NCI-H526 (cell line): Measurements from ENCODE around the gene STUB1.

ENCODE experiments used
- DNase-seq, 2 experiments: peaks; one replicate each; lab custom pipeline; 2025; lab: John Stamatoyannopoulos, UW

Gene STUB1

DNA sequence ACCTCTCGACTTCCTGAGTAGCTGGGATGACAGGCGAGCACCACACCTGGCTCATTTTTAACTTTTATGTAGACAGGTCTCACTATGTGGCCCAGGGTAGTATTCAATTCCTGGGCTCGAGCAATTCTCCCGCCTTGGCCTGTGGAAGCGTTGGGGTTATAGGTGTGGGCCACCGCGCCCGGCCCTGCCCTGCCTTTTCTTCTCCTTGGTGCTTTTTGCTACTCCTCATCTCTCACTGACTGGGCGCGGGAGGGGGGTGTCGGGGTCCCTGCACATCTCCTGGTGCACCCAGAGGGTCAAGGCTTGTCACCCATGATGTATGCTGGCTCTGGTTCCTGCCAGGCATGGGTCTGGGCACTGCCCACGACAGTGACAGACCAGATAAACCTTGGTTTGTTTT, 35.7 kb upstream of the STUB1 start:
- no peak for DNase-seq

GRCh38 chr16:645852-646678, 34.1 kb upstream of the STUB1 start:
- no peak for DNase-seq

DNA sequence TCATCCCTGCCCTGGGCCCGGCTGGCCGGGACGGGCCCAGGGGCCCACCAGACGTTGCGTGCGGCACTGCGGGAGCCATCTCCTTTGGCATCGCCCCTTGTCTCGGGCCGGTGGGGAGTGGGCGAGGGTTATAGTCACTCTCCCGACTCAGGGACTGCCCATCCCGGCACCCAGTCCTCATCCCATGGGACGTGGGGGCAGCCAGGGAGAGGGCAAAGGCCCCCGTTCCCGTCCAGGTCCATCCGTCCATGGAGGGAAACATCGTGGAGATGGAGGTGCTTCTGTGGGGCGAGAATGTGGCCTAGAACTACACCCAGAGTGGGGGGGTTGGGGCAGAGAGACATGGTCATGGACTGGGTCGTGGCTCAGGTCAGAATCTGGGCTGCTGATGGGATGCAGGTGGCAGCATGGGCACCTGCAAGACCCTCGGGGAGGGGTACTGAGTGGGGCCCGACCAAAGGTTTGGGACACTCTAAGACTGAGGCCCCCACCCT, 33.5 kb upstream of the STUB1 start:
- no peak for DNase-seq

- DNase-seq = no peak
Observed at GRCh38 chr16:647173-647902, 32.9 kb upstream of the STUB1 start.

GRCh38 chr16:648071-648780, 32.0 kb upstream of the STUB1 start:
- peak in 1 of 2 experiments; percentile 71 for DNase-seq

- DNase-seq = peak; percentile 74 to 93
Observed at GRCh38 chr16:648781-649589, 31.2 kb upstream of the STUB1 start, which contains the start of gene WDR90. WDR90 (plus strand) TSS chr16:649365; CDS start chr16:649417, 52 bp downstream.

GRCh38 chr16:649631-650030, 30.6 kb upstream of the STUB1 start:
- DNase-seq = peak in 1 of 2 experiments; percentile 20

- no peak for DNase-seq
Observed at GRCh38 chr16:651844-652243, 28.4 kb upstream of the STUB1 start.

- no peak for DNase-seq
Observed at GRCh38 chr16:652454-653305, 27.5 kb upstream of the STUB1 start.

DNA sequence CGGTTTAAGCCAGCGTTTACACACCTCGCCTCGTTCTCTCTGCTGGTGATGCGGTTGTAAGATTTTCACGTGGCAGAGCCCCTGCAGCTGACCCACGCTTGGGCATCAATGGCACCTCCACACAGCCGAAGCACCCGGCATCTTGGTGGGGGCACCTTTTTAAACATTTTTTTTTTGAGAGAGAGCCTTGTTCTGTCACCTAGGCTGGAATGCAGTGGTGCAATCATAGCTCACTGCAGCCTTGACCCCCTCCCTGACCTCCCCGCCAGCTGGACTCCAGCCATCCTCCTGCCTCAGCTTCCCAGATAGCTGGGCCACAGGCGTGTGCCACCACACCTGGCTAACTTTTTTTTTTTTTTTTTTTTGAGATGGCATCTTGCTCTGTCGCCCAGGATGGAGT, 26.2 kb upstream of the STUB1 start:
- DNase-seq = no peak

- no peak for DNase-seq
Observed at GRCh38 chr16:657487-657886, 22.7 kb upstream of the STUB1 start.

DNA sequence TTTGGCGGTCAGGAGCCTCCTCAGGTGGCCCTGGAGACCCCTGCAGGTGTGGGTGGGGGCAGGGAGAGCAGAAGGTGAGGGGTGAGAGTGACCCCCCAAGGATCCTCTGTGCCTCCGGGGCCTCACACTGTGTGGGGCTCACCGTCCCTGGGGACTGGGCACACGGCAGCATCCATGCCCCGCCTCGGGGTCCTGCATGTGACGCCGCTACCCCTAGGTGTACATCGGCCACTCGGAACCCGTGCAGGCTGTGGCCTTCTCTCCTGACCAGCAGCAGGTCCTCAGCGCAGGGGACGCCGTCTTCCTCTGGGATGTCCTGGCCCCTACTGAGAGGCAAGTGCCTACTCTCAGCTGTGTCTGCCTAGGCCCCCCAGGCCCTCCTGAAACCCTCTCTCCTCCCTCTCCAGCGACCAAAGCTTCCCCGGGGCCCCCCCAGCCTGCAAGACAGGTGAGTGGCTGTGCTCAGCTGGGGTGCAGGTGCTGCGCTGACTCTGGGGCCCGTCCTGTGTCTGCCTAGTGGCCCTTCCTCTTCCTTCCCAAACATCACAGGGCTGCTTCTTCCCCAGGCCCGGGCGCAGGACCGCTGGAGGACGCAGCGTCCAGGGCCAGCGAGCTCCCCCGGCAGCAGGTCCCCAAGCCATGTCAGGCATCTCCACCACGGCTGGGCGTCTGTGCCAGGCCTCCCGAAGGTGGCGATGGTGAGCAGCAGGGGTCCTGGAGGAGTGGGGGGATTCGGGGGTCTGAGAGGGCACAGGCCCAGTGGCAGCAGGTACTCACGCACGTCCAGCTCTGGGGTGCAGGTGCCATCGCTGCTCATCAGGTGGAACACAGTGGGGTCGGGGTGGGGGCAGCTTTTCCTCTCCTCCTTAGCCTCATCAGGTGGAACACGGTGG, 21.3 kb upstream of the STUB1 start:
- DNase-seq = no peak

GRCh38 chr16:659618-660017, 20.6 kb upstream of the STUB1 start:
- DNase-seq = no peak

DNA sequence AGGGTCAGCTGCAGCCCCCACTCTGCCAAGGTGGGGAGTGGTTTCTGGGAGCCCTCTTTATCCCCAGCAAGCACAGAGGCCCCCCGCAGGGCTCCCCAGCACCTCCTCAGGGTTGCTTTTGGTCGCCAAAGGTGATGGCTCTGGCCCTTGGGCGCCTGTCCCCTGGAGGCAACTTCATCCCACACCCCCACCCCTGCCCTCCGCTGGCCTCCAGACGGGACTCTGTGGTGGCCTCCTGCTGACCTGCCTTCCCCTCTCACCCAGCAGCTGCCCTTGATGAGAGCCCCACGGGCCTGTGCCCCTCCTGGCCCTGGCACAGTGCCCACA, 20.1 kb upstream of the STUB1 start:
- no peak for DNase-seq

- peak; percentile 50 to 84 for DNase-seq
Observed at GRCh38 chr16:660459-661183, 19.6 kb upstream of the STUB1 start.

DNA sequence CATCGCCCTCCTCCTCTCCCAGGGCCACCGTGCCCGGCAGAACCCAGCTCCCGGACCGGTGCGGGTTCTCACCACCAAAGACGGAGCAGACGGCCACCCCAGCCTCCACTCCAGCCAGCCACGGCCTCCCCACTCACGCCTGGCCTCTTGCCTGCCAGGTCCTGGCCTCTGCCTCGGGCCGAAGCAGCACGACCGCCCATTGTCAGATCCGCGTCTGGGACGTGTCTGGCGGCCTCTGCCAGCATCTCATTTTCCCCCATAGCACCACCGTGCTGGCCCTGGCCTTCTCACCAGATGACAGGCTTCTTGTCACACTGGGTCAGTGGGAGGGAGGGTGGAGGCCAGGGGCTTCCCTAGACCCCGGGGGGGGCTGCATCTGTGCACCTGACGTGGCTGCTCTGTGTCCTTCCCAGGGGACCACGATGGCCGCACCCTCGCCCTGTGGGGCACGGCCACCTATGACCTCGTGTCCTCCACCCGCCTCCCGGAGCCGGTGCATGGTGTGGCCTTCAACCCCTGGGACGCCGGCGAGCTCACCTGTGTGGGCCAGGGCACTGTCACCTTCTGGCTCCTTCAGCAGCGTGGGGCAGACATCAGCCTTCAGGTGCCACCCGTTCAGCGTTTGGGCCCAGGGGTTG, 18.9 kb upstream of the STUB1 start:
- no peak for DNase-seq

DNA sequence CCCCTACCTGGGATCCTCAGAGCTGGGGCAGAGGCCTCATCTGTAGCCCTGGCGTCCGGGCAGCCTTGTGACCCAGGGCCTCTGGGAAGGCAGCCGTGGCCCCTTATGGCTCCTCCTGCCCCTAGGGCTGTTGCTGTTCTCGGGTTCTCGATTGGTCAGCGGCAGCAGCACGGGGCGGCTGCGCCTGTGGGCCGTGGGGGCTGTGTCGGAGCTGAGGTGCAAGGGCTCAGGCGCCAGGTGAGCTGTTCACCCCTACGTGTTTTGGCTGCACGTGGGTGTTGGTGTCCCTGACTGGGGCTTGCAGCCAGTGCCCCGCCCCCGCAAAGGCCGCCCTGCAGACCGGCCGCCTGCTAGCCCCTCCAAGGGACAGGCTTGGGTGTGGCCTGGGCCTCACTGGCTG, 18.1 kb upstream of the STUB1 start:
- DNase-seq = no peak

GRCh38 chr16:662597-662996, 17.6 kb upstream of the STUB1 start:
- no peak for DNase-seq

GRCh38 chr16:666572-666971, 13.6 kb upstream of the STUB1 start:
- DNase-seq = no peak
